ENCODE results near the gene GLI3.
A peak's percentile ranks its signal among the peaks of the same experiment; 100 is the strongest.

Gene GLI3

DNA sequence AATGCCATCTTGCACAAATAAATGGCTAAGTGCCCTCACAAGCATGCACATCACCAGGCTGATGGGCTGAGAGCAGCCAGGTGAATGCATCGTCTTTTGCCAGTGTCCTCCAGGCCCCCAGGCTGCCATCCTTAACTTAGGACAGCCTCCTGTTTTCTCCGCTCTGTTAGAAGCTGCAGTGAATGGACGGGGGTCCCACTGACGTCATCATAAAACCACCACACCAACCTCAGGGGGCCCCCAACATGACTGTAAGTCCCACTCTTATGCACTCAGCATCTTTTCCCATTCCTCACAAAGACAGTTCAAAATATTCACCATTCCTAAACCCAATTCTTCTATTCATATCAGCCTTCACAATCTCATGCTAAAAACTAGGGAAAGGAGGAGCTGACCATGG is 34.4 kb downstream of the GLI3 start:
- no peak for DNase-seq
- H3K27me3 Mint-ChIP-seq (ENCODE audit: low read depth, poor library complexity) = no peaks in the 10 kb centered on the region
- H3K27ac Mint-ChIP-seq = peak overlapping the region; percentile 37

DNA sequence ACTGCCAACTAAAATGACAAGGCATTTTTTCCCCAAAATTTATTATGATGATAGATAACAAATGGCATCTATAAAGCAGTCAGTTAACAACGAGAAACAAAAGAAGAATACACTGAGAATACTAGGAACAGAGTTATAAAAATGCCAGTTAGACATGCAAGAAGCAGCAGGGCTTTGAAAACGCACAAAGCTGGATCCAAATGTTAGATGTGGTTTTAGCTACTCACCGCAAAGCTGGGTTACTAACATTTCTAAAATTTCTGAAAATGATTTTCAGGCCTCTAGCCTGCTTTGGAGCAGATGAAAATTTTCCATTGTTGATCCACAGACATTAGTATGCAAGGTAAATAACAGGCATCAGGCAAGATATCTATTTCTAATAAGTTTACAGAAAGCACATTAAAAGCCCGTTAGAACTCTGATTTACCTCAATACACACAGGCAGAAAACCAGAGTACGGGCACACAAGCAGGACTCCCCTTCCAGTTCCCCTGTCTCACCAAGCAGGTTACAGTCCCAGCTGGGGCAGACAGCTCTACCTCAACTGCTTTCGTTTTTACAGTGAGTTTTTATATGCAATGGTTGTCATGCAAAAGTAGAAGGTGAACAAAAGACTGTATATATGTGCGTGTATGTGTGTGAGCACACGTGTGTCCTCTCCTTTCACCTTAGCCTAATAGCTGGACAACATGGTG is 37.9 kb downstream of the GLI3 start:
- Mint-ChIP-seq H3K4me3 (peak overlapping the region; percentile 35), H3K27ac (peak overlapping the region; percentile 80), H3K27me3 (ENCODE audit: low read depth, poor library complexity) (no peaks in the 10 kb centered on the region), H3K9me3 (peaks cover 3% of the 10 kb centered on the region), H3K36me3 (ENCODE audit: low read depth) (peaks cover 54% of the 10 kb centered on the region), H3K4me1 (peaks cover 76% of the 10 kb centered on the region)
- TF ChIP-seq, protein P1, sequence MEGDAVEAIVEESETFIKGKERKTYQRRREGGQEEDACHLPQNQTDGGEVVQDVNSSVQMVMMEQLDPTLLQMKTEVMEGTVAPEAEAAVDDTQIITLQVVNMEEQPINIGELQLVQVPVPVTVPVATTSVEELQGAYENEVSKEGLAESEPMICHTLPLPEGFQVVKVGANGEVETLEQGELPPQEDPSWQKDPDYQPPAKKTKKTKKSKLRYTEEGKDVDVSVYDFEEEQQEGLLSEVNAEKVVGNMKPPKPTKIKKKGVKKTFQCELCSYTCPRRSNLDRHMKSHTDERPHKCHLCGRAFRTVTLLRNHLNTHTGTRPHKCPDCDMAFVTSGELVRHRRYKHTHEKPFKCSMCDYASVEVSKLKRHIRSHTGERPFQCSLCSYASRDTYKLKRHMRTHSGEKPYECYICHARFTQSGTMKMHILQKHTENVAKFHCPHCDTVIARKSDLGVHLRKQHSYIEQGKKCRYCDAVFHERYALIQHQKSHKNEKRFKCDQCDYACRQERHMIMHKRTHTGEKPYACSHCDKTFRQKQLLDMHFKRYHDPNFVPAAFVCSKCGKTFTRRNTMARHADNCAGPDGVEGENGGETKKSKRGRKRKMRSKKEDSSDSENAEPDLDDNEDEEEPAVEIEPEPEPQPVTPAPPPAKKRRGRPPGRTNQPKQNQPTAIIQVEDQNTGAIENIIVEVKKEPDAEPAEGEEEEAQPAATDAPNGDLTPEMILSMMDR (IDR thresholded peaks at IDR 0.05) = no peak
- no peak for DNase-seq

More for the DNA sequence above, 34.4 kb downstream of the GLI3 start:
- Mint-ChIP-seq H3K36me3 (ENCODE audit: low read depth) (peaks cover 59% of the 10 kb centered on the region), H3K9me3 (peaks cover 18% of the 10 kb centered on the region), H3K4me1 (peaks cover 52% of the 10 kb centered on the region), H3K4me3 (no peak overlapping the region)
- TF ChIP-seq, protein P1 (IDR thresholded peaks at IDR 0.05) = no peak

DNA sequence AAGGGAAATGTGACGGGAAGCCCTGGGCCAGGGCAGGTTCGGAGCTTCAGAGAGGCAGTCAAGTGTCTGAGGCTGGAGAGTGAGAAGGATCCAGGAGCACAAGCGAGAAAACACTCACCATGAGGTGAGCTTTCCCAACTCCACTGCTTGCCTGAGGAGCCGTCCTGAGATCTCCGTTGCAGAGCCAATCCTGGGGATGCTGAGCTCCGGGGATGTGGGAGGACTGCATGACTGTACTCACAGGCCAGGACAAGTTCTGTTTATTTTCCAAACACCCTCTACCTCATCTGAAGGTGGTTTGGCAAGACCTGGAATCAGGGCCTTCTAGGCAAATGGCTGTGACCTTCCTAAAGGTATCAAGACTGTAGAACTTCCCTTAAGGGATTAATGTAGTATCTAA is 38.7 kb downstream of the GLI3 start:
- no peaks in the 10 kb centered on the region for H3K9me3 Mint-ChIP-seq
- TF ChIP-seq, protein P1 (IDR thresholded peaks at IDR 0.05) = no peak
- H3K4me1 Mint-ChIP-seq = peaks cover 84% of the 10 kb centered on the region
- DNase-seq = no peak
- H3K27ac Mint-ChIP-seq = peak overlapping the region; percentile 98
- peak overlapping the region; percentile 17 for H3K4me3 Mint-ChIP-seq
- peaks cover 46% of the 10 kb centered on the region for H3K36me3 Mint-ChIP-seq (ENCODE audit: low read depth)
- no peaks in the 10 kb centered on the region for H3K27me3 Mint-ChIP-seq (ENCODE audit: low read depth, poor library complexity)

DNA sequence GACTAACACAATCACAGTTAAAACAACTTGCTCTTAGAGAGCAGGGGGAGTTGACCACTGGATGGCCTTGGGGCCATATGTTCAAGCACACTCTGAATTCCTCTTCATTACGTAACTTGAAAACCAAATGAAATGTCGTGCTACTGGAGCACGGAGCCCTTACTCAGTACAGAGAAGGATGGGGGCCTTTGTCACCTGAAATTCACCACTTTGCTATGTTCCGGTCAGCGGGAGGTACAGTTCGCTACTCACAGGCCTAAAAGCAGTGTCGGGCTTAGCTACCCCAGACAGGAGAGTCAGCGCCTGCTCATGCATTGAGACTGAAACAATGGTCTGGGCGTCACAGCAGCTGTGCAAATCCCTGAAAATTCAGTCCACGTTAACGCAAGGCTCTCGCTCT is 39.6 kb downstream of the GLI3 start:
- DNase-seq = no peak
- TF ChIP-seq, protein P1 (IDR thresholded peaks at IDR 0.05) = no peak
- Mint-ChIP-seq H3K4me1 (peaks cover 93% of the 10 kb centered on the region), H3K9me3 (no peaks in the 10 kb centered on the region), H3K4me3 (no peak overlapping the region), H3K27me3 (ENCODE audit: low read depth, poor library complexity) (no peaks in the 10 kb centered on the region), H3K36me3 (ENCODE audit: low read depth) (peaks cover 37% of the 10 kb centered on the region), H3K27ac (peak overlapping the region; percentile 98)

DNA sequence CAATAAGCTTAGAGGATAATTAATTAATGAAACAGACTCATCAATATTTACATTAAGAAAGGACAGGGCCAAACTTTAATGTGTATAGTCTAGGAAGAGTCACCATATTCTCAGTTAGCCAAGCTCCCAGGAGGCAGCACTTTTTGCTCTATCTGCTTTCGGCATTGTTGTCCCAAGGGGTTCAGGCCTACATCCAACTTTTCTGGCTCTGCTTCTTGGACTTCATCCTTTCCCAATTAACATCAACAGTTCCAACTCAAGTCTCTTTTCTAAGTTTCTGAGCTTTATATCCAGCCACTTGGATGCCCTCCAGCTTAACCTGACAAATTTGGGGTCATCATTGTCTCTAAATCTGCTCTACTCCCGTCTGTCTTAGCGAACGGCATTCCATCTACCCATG is 42.8 kb downstream of the GLI3 start:
- Mint-ChIP-seq H3K9me3 (no peaks in the 10 kb centered on the region), H3K4me1 (peaks cover 94% of the 10 kb centered on the region), H3K27ac (peak overlapping the region; percentile 98), H3K27me3 (ENCODE audit: low read depth, poor library complexity) (no peaks in the 10 kb centered on the region), H3K4me3 (peak overlapping the region; percentile 63), H3K36me3 (ENCODE audit: low read depth) (peaks cover 49% of the 10 kb centered on the region)
- DNase-seq = no peak
- TF ChIP-seq, protein P1 (IDR thresholded peaks at IDR 0.05) = no peak
